HG03135 (cell line): ENCODE data around the gene RYR1.
"Not testable (repeated sequence)": the region's sequence is repeated elsewhere in the genome, so short reads cannot be mapped to it uniquely, and the experiment has no call there.

Experiments used
- ATAC-seq: cut with Tn5 transposase; IDR thresholded peaks from one replicate; pipeline ENCODE4 v1.9.1; 2021; ENCODE audit warnings: mild to moderate bottlenecking, moderate library complexity; ENCODE audit not compliant: unreplicated experiment

RYR1 gene

DNA sequence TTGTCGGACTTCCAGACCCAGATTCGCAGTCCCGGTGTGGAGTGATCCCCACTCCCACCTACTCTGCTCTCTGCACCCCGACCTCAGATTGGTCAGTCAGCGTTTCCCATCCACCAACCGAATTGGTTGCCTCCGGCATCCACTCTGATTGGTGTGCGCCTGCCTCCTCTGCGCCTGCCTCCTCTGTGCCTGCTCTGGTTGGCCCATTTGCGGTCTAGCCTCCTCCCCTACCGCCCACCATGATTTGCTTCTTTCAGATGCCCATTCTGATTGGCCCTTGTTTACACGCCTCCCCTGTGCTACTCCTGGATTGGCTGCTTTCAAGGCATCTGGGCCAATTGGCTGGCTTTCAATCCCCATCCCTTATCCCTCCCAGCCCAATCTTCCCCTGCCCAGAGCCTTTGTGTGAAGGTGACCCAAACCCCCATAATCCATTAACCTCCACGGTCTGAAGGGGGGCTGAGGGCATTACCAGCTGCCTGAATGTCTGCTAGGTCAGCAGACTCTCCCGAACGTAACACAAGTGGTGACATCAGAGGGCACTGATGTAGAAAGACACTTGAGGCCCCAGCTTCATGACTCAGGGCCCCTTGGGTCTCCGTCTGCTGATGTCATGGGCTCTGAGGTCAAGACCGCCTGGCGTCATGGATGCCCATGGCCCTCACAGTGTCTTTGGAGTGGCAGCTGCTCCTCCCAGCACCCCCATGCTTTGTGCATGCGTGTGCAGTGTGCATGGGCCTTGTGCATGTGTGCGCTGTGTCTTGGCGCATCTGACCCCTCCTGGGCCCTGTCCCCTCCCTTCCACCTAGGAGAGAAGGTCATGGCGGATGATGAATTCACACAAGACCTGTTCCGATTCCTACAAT lies 103.8 kb downstream of the RYR1 start:
- ATAC-seq = no peak

- no peak for ATAC-seq
Observed at GRCh38 chr19:38538386-38538785, 104.9 kb downstream of the RYR1 start.

GRCh38 chr19:38538793-38539528 lies 105.5 kb downstream of the RYR1 start:
- no peak for ATAC-seq

GRCh38 chr19:38539751-38540150 lies 106.3 kb downstream of the RYR1 start:
- no peak for ATAC-seq

DNA sequence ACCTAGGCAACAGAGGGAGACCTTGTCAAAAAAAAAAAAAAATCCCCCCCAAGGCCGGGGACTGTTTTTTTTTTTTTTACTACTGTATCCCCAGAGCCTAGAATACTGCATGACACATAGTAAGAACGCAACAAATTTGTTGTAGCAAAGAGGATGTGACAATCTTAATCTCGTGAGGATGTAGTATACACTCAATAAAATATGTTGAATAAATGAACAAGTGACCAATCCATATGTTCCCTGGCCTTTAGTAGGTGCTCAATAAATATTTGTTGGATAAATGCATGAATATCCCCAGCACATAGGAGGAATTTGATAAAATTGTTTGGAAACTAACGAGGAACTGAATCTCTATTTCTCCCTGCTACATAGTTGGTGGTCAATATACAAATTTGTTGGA lies 108.5 kb downstream of the RYR1 start:
- ATAC-seq = no peak

- no peak for ATAC-seq
Observed at GRCh38 chr19:38543286-38543806, 109.9 kb downstream of the RYR1 start.

- peak; percentile 51 for ATAC-seq
Observed at GRCh38 chr19:38543807-38544568, 110.5 kb downstream of the RYR1 start.

DNA sequence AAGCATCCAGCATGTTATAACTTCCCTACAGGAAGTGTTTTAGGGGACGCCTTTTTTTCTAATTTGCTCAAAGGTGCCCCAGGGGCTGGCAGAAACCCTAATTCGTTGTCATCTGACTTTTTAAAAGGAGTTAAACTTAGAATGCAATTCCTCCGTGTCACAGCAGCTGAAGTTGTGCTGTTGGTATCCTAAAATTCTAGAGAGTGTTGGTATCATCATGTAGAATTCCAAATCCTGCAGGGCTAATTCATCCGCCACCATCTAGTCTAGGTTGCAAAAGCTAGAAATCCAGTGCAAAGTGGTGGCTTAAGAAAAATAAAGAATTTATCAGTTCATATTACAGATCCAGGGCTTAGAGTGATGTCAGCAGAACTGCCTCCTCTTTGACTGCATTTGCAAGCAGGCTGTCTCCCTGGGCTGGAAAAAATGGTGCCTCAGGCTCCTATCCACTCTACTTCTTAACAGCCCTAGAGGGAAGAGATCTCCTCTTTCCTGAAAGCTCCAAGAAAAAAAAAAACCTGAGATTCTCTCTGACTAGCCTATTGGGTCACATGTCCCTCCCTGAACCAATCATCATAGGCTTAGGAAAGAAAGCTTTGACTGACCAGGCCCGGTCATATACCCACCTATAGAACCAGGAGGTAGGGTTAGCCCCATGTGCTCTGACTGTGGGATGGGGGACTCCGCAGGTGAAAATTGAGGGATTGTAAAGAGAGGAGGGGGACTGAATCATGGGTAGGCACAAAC lies 111.3 kb downstream of the RYR1 start:
- ATAC-seq = no peak

- ATAC-seq = no peak
Observed at GRCh38 chr19:38545596-38545995, 112.1 kb downstream of the RYR1 start.

GRCh38 chr19:38547421-38547820 lies 113.9 kb downstream of the RYR1 start:
- ATAC-seq = no peak

DNA sequence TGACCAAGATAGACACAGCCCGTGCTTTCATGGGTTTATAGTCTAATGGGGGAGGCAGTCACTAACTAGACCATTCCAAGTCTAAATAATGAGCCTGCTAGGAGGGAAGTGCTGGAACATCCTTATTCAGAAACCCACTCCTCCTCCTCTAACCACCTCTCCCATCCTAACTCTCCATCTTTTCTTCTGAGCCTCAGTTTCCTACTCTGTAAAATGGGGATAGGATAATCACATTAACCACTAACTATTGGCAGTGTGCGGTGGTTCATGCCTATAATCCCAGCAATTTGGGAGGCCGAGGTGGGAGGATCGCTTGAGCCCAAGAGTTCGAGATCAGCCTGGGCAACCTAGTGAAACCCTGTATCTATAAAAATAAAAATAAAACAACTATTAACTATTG lies 115.6 kb downstream of the RYR1 start:
- no peak for ATAC-seq

DNA sequence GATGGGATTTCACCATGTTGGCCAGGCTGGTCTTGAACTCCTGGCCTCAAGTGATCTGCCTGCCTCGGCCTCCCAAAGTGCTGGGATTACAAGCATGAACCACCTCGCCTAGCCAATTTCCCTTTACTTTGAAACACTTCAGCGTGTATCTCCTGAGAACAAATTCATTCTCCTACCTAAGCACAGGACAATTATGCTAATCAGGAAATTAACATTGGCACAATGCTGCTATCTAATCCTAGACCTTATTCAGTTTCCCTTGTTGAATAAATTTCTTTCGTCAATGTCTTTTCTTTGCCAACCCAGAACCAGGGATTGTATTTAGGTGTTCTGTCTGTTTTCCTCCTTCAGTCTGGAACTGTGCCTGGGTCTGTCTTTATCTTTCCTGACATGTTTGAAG lies 116.5 kb downstream of the RYR1 start:
- no peak for ATAC-seq

DNA sequence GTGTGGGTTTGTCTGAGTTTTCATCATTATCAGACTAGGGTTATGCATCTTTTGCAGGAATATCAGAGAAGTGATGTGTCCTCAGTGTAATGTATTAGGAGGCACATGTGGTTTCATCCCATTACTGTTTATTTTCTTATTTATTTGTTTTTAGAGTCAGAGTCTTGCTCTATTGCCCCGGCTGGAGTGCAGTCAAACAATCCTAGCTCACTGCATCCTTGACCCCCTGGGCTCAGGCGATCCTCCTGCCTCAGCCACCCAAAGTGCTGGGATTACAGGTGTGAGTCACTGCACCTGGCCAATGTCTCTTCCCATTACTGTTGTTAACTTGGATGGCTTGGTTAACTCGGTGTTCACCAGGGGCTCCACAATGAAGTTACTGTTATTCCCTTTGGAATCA lies 116.9 kb downstream of the RYR1 start:
- no peak for ATAC-seq

DNA sequence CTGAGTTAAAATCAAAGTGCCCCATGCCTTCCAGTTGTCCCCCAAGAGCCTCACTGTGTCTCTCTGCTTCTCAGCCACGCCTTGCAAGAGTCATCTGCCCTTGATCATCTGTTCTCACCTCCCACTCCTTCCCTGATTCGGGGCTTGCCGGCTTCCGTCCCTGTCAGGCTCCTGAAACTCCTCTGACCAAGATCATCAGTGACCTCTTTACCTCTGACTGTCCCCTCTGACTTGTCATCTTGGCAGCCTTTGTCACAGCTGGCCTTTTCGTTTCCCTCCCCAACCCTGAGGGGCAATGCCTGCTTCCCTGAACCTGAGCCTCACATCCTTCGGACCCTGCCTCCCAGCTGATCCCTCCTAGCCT lies 117.9 kb downstream of the RYR1 start:
- ATAC-seq = peak; percentile 53

GRCh38 chr19:38553239-38553638 lies 119.7 kb downstream of the RYR1 start:
- not testable (repeated sequence) for ATAC-seq

- no peak for ATAC-seq
Observed at GRCh38 chr19:38554676-38555141, 121.2 kb downstream of the RYR1 start.

DNA sequence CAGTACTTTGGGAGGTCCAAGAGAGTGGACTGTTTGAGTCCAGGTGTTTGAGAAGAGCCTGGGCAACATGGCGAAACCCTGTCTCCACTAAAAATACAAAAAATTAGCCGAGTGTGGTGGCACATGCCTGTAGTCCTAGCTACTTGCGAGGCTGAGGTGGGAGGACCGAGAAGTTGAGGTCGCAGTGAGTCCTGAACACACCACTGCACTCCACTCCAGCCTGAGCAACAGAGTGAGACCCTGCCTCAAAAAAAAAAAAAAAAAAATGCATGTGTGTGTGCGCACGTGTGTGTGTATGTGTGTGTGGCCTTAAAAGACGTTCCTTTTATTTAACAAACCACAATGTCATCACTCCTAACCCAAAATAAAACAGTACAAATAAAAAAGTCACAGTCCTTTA lies 121.7 kb downstream of the RYR1 start:
- no peak for ATAC-seq

DNA sequence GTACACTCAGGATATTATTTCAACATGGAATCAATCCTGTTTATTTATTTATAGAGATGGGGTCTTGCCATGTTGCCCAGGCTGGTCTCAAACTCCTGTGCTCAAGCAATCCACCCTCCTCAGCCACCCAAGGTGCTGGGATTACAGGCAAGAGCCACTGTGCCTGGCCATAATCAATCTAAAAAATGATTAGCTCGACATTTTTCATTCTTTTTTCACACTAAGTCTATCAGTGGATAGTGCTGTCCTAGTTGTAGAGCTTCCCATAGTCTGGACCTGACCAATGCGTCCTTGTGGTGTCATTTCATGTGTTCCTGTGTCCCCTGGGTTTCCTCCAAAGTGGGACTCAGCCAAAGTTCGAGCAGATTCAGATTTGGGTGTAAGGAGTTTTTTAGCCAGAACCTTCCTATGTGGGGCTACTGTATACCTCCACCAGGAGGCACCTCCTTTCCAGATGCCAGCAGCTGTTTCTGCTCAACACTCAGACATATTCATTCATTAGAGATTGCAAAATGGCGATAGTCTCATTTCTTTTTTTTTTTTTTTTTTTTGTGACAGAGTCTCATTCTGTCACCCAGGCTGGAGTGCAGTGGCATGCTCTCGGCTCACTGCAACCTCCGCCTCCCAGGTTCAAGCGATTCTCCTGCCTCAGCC lies 123.2 kb downstream of the RYR1 start:
- no peak for ATAC-seq

- no peak for ATAC-seq
Observed at GRCh38 chr19:38557205-38557799, 123.8 kb downstream of the RYR1 start.

DNA sequence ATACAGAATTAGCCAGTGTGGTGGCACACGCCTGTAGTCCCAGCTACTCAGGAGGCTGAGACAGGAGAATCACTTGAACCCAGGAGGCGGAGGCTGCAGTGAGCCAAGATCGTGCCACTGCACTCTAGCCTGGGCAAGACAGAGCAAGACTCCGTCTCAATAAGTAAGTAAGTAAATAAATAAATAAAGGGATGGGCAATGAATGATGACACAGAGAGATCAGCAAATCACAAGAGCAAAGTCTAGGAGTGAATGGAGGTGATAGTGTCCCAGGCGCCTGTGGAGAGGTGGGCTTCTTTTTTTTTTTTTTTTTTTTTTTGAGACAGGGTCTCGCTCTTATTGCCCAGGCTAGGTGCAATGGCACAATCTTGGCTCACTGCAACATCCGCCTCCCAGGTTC lies 125.4 kb downstream of the RYR1 start:
- not testable (repeated sequence) for ATAC-seq
